ENCODE results near the gene SCMH1. TPM values are rescaled to one million over a fixed set of nuclear protein-coding genes. Genes with fewer than 3 reads are reported as not detected.

SCMH1 gene
- total RNA-seq, 2 experiments from 2014 or later: 25.3 to 26.1 TPM

GRCh38 chr1:41173651-41174050 is 68.5 kb downstream of the SCMH1 start:
- Mint-ChIP-seq H3K9me3 (peaks cover 8% of the 10 kb centered on the region), H3K27ac (no peak overlapping the region), H3K4me3 (no peak overlapping the region), H3K27me3 (no peaks in the 10 kb centered on the region), H3K36me3 (ENCODE audit: low read depth) (peaks cover 47% of the 10 kb centered on the region), H3K4me1 (ENCODE audit: low read depth) (no peaks in the 10 kb centered on the region)
- POLR2A ChIA-PET: no interaction called here
- DNase-seq (no peak), ATAC-seq (no peak)
- intact Hi-C loops (cut with micrococcal nuclease): no loop called here
- no peak for TF ChIP-seq CTCF (IDR thresholded peaks at IDR 0.05)
- CTCF ChIA-PET: interaction anchor here (1.2 kb wide), 1 partner anchor 13 kb away, joined by 3 read pairs; no protein-coding TSS in a partner anchor

- ChIA-PET POLR2A (interaction anchor here (0.6 kb wide), 1 partner anchor 22 kb away, joined by 3 read pairs; no protein-coding TSS in a partner anchor), CTCF (no interaction called here)
- DNase-seq (no peak), ATAC-seq (no peak)
- no peak overlapping the region for H3K4me3 Mint-ChIP-seq
- H3K27me3 Mint-ChIP-seq: no peaks in the 10 kb centered on the region
- intact Hi-C loops (cut with micrococcal nuclease): no loop called here
- peaks cover 19% of the 10 kb centered on the region for H3K9me3 Mint-ChIP-seq
- no peaks in the 10 kb centered on the region for H3K4me1 Mint-ChIP-seq (ENCODE audit: low read depth)
- H3K27ac Mint-ChIP-seq: no peak overlapping the region
- TF ChIP-seq CTCF (IDR thresholded peaks at IDR 0.05): no peak
- peaks cover 43% of the 10 kb centered on the region for H3K36me3 Mint-ChIP-seq (ENCODE audit: low read depth)
Observed at GRCh38 chr1:41171266-41171874, 70.7 kb downstream of the SCMH1 start.

DNA sequence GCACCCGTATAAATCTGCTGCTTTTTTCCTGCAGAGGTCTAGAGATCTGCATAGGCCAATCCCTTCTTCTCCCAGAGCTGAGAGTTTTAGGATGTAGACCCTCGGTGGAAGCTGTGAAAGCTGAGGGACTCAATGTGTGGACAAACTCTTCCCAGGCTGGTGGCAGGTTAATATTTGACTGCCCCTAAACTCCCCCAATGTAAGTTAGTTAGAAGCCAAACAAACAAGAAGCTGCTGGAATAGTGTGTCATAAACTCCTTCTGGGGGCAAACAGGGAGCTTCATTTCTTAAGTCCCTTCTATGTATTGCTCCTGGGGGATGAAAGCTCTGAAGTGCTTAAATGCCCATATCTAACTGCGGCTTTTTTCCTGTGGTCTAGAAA is 72.3 kb downstream of the SCMH1 start:
- Mint-ChIP-seq H3K27ac (no peak overlapping the region), H3K9me3 (peaks cover 16% of the 10 kb centered on the region), H3K36me3 (ENCODE audit: low read depth) (peaks cover 36% of the 10 kb centered on the region), H3K4me3 (no peak overlapping the region), H3K27me3 (no peaks in the 10 kb centered on the region), H3K4me1 (ENCODE audit: low read depth) (no peaks in the 10 kb centered on the region)
- DNase-seq (no peak), ATAC-seq (no peak)
- intact Hi-C loops (cut with micrococcal nuclease): no loop called here
- CTCF ChIA-PET: no interaction called here
- no peak for TF ChIP-seq CTCF (IDR thresholded peaks at IDR 0.05)
- POLR2A ChIA-PET: no interaction called here

- DNase-seq (no peak), ATAC-seq (no peak)
- intact Hi-C loops (cut with micrococcal nuclease): no loop called here
- ChIA-PET CTCF (no interaction called here), POLR2A (no interaction called here)
- TF ChIP-seq CTCF (IDR thresholded peaks at IDR 0.05): no peak
- Mint-ChIP-seq H3K27ac (no peak overlapping the region), H3K4me3 (no peak overlapping the region), H3K9me3 (peaks cover 16% of the 10 kb centered on the region), H3K36me3 (ENCODE audit: low read depth) (peaks cover 36% of the 10 kb centered on the region), H3K4me1 (ENCODE audit: low read depth) (no peaks in the 10 kb centered on the region), H3K27me3 (no peaks in the 10 kb centered on the region)
Observed at GRCh38 chr1:41169066-41169798, 72.9 kb downstream of the SCMH1 start.

DNA sequence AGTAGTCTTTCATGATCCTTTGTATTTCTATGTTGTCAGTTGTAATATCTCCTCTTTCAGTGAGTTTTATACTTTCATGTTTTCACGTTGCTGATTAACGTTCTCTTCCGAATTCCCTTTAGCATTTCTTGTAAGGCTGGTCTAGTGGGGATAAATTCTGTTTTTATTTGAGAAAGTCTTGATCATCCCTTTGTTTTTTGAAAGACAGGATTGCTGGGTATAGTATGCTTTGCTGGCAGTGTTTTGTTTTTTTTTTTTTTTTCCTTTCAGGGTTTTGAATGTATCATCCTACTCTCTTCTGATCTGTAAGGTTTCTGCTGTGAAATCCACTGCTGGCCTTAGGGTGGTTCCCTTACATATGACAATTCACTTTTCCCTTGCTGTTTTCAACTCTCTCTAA is 74.4 kb downstream of the SCMH1 start:
- DNase-seq: no peak
- Mint-ChIP-seq H3K4me3 (no peak overlapping the region), H3K27ac (no peak overlapping the region), H3K36me3 (ENCODE audit: low read depth) (peaks cover 30% of the 10 kb centered on the region), H3K27me3 (no peaks in the 10 kb centered on the region), H3K9me3 (peaks cover 16% of the 10 kb centered on the region), H3K4me1 (ENCODE audit: low read depth) (no peaks in the 10 kb centered on the region)
- intact Hi-C loops (cut with micrococcal nuclease): no loop called here
- POLR2A ChIA-PET: no interaction called here
- CTCF ChIA-PET: no interaction called here
- ATAC-seq: no peak
- no peak for TF ChIP-seq CTCF (IDR thresholded peaks at IDR 0.05)
